ENCODE measurements around the gene PTPN3.
A peak's percentile ranks its signal among the peaks of the same experiment; 100 is the strongest.

The PTPN3 gene

GRCh38 chr9:109476642-109477257 is 21.4 kb downstream of the PTPN3 start:
- no peak for DNase-seq (ENCODE audit: low read depth in 2 of 2)

DNA sequence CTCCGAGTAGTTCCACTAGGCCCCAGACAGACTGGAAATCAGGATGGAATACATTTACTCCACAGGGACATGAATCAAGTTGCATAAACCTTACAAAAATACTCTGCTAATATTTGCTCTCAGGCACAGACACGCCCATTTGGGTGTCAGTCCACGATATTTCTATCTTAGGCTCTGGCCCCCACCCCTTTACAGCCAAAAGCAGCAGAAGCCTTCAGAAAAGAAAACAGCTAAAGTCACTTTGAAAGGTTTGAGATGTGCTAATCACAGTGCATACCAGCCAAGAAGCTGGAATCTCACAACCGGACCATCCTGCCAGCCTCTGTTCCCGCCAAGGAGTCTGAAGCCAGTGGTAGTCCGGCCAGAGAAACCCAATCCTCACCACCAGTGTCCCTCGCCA is 22.6 kb downstream of the PTPN3 start:
- no peak for DNase-seq (ENCODE audit: low read depth in 2 of 2)

- DNase-seq (ENCODE audit: low read depth in 2 of 2), result no peak
Observed at GRCh38 chr9:109474944-109475343, 23.2 kb downstream of the PTPN3 start.

DNA sequence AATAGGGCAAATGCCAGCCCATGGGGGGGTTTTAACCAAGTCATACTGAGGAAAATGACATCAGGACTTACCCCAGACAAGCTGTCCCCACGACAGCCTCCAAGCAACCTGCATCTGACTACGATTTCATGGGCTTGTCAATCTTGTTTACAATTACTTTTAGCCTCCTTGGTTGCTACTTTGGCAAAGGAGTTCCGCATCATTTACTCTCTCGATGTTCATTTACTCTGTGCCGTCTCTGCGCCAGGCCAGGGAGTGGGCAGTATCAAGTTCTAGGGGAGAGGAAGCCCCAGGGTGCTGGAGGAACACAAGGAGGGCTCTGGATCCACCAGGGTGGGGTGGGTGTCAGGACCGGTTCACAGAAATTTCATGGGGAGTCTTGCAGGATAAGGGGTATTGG is 23.9 kb downstream of the PTPN3 start:
- no peak for DNase-seq (ENCODE audit: low read depth in 2 of 2)

DNA sequence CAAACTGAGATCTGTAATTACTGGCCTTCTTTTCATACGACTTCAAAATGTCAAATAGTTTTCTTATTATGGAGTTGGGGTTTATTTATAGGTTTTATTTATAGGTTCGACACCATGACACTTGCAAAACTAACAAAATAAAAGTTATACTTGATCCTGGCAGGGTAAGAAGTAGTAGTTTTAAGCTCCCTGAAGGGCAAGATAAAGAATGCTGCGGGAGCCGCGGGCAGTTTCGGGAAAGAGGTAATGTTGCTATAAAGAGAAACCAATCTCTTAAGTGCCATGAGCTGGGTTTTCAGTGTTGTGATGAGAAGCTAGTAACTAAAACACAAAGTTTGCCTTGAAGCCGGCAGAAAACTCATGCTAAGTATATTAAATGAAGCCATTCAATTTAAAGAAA is 24.8 kb downstream of the PTPN3 start:
- no peak for DNase-seq (ENCODE audit: low read depth in 2 of 2)

- no peak for DNase-seq (ENCODE audit: low read depth in 2 of 2)
Observed at GRCh38 chr9:109471475-109472393, 26.4 kb downstream of the PTPN3 start.

GRCh38 chr9:109469646-109470358 is 28.3 kb downstream of the PTPN3 start:
- peak; percentile 53 to 58 for DNase-seq (ENCODE audit: low read depth in 2 of 2)

- no peak for DNase-seq (ENCODE audit: low read depth in 2 of 2)
Observed at GRCh38 chr9:109468927-109469326, 29.2 kb downstream of the PTPN3 start.

DNA sequence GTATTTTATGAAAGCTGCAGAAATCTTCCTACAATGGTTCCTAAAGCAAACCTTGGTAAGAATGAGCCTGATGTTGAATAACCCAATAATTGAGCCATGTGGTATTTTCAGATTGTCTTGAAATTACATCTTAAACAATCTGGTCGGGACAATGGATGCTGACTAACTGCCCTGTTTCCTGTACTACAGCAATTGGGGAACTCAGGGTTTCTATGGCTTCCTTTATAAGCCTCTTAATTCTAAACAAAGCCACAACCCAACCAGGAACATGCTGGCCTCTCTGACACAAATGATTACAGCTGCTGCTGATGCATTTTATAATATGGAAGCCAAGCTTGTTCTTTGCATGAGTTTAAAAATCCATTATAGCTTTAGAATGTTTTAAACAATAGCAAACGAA is 30.2 kb downstream of the PTPN3 start:
- no peak for DNase-seq (ENCODE audit: low read depth in 2 of 2)

DNA sequence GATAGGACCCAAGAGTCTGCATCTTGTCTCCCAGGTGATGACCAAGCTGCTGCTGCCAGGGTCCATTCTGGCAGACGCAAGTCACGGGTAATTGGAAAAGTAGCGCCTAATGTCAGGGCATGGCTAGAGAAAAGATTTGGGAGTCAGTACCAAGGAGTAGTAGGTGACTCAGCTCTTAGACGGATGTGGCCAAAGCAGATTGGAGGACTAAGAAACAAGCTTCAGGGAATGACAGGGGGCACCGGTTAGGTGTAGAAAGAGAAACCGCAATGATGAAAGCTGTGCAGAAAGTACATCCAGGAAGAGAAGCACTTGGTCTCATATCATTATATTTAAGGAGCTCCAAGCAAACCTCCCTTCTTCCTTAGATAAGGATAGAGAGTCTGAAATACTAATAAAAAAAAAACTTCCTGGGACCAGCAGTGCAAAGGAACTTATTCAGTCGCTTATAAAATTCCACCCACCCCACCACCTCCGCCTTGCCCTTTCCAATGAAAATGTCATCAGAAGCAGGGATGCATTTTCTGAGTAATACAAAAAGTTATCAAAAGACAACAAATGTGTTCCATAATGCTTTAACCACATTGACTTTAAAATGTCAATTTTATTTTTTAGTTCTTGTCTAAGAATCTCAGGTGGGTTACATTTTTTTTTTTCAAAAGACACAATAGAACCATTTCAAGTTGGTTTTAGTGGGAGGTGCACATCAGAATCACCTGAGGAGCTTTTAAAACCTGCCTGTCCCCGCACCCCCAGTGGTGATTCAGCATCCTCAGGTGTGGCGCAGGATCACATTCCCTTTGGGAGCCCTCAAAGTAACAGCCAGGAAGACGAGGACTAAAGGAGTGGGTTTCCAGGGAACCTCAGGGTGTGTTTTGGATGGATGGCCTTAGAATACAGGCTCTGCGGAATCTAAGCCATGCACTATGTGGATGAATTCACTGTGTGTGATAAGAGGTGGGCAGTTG is 31.2 kb downstream of the PTPN3 start:
- DNase-seq (ENCODE audit: low read depth in 2 of 2), result no peak

DNA sequence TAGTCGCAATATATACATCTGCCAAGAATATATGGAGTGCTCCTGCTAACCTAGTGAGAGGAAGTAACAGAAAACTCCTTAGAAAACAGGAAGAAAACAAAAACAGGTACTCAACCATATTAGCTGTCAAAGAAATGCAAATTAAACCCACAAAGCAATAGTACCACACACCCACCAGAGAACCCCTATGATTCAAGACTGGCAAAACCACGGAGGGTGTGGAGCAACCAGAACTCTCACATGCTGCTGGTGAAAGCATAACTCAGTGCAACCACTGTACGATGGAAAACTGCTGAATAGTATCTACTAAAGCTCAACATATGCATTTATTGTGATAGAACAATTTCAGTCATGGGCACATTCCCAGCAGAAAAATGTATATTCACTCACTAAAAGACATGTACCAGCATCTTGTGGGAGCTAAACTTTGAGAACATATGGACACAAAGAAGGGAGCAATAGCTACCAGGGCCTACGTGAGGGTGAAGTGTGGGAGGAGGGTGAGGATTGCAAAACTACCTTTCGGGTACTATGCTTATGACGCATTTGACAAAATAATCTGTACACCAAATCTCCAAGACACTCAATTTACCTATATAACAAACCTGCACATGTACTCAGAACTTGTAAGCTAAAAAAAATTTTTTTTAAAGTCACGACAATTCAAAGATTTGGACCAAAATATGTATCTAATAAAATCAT is 34.0 kb downstream of the PTPN3 start:
- no peak for DNase-seq (ENCODE audit: low read depth in 2 of 2)

DNA sequence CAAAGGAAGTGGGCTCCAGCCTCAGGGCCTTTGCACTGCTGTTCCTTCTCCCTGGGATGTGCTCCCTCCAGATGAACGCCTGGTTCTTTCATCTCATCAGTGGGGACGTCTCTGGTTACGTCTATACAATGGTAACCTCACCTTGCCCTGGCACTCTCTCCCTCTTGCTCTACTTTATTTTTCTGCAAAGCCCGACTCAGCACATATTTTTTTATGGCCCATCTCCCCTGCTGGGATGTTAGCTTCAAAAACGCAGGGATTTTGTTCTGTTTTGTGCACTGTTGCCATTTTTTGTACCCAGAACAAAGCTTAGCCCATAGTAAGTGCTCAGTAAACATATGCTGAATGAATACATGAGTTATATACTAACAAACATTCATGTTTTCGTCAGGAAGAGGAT is 37.5 kb downstream of the PTPN3 start:
- no peak for DNase-seq (ENCODE audit: low read depth in 2 of 2)

DNA sequence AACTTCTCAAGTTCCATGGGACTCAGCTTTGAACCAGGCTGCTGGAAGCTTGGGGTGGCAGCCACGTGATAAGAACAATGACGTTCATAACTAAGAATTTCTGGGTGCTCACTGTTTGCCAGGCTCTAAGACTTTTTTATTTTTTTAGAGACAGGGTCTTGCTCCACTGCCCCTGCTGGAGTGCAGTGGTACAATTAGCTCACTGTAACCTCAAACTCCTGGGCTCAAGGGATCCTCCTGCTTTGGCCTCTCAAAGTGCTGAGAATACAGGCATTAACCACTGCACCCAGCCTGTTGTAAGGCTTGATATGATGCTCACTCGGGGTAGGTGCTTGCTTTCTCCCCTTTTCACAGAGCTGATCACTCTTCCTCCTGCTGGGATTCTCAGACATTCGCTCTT is 38.7 kb downstream of the PTPN3 start:
- no peak for DNase-seq (ENCODE audit: low read depth in 2 of 2)

DNA sequence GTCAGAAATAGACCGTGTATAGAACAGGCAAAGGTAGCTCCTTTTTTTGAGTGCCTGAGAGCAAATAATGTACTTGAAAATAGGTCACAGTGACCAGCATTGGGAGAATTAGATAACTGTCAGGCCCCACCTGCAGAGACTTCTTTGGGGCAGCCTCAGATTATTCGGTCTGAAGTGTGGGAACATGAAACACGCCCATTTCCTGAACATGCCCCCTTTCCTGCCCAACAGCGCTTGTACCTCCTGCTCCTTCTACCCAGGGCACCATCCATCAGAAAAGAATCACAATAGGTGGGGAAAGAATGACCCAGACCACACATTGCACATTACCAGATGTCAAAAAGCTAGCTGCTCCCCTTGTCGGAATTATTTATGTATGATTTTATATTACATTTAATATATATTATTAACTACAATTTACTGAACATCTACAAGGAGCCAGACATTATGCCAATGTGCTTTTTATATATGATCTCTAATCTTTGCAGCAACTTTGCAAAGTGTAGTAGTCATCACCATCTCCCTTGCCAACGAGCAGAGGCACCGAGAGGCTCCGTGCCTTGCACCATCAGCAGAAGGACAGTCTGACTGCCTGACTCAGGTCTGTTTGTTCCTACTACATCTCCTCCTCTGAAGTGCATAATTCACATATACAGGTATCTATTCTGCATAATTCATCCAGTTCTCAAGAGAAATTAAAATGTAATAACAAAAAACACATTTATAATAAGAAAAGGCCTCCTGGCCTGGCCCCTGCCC is 39.5 kb downstream of the PTPN3 start:
- DNase-seq (ENCODE audit: low read depth in 2 of 2), result no peak

DNA sequence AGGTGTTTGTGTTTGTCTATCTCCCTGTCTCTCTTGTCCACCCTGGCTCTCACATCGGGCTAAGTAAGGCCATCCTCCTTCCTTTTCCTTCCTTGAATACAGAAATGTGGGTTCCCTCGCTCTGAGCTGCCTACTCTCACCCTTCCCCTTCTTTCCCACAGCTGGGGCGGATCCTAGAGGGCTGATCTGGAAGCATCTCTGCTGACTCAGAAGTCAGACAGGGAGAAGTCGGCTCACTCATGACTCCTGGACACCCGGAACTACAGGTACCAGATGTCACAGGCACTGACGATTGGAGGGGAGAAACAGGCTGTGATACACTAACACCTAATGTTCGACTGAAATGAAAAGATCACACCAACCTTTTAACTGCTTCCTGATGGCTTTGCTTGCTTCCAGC is 41.3 kb downstream of the PTPN3 start:
- no peak for DNase-seq (ENCODE audit: low read depth in 2 of 2)

GRCh38 chr9:109455861-109456260 is 42.2 kb downstream of the PTPN3 start:
- no peak for DNase-seq (ENCODE audit: low read depth in 2 of 2)

DNA sequence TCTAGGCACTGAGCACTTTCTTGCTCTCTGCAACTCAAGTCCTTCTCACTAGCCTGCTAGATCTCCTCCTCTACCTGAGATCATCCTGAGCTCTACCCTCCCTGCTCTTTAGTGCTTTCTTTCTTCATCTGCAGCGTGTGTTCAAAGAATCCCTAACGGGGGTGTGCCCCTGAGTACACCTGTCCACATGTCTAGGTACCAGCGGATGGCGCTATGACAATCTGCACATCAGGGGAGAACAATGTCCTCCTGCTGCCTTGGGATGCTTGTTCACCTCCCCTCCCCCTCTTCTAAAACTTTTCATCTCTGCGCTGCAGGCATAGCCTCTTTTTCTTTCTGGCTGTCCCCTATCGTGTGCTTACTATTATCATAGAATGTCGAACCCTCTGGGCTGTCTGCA is 42.7 kb downstream of the PTPN3 start:
- DNase-seq (ENCODE audit: low read depth in 2 of 2), result no peak

GRCh38 chr9:109454601-109455155 is 43.4 kb downstream of the PTPN3 start:
- no peak for DNase-seq (ENCODE audit: low read depth in 2 of 2)

GRCh38 chr9:109454041-109454440 is 44.1 kb downstream of the PTPN3 start:
- DNase-seq (ENCODE audit: low read depth in 2 of 2), result no peak

Measured in stimulated activated CD4-positive, alpha-beta T cell treated with anti-CD3 and anti-CD28 coated beads, Interleukin-4, amount 100 ng/mL, for 48 hours (primary cell).